GM21447 (cell line): ENCODE measurements around the gene DNAJC11.
"Not testable (repeated sequence)": the region's sequence is repeated elsewhere in the genome, so short reads cannot be mapped to it uniquely, and the experiment has no call there.

Source experiments
- ATAC-seq: cut with Tn5 transposase; IDR thresholded peaks from one replicate; pipeline ENCODE4 v1.9.1; 2021; ENCODE audit not compliant: unreplicated experiment

The DNAJC11 gene

GRCh38 chr1:6699915-6700314 is 1.7 kb downstream of the DNAJC11 start:
- not testable (repeated sequence) for ATAC-seq

DNA sequence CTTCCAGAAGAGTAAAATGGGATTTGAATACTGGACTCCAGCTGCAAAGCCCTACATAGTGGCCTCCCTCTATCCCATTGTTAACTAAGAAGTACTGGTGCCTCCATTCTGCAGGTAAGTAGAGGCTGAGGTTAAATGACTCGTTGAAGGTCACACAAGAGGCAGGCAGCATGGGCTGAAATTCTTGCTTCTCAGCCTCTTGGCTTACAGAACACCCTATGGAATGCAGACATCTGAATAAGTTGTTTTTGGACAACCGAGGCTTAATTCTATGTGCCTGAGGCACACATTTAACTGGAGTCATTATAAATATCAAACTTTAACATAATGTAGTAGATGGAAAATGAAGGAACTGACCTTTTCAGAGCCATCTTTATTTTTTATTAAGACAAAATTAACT is 5.7 kb downstream of the DNAJC11 start:
- no peak for ATAC-seq

DNA sequence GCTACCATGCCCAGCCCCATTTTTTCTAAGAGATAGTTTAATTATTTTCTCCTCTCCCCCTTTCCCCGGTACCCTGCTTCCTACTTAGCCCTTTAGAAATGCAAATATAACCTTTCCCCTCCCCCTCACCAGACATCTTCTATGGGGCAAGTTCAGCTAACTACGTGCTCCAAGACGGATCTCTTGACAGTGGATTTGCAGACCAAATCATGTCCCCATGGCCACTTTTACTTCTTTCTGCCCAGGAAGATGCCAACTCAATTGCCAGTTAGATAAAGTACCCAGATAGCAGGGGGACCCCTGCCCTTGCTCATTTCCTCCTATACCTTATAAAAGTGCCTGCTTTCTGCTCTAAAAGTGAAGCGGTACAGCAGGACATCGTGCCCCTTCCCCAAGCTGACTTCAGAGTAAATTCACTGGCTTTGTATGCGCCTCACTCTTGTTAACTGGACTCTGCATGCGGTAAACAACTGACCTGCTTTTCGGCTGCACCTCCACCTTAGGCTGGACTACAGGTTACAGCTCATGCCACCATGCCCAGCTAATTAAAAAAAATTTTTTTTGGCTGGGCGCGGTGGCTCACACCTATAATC is 7.4 kb downstream of the DNAJC11 start:
- no peak for ATAC-seq

DNA sequence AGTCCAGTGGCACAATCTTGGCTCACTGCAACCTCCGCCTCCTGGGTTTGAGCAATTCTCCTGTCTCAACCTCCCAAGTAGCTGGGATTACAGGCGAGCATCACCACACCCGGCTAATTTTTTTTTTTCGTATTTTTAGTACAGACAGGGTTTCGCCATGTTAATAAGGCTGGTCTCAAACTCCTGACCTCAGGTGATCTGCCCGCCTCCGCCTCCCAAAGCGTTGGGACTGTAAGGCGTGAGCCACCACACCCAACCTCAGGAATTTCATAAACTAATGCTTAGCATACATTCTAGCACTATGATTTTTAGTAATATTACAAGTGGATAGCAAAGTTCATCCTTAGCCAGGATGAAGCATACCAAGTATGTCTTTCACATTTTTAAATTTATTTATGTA is 8.7 kb downstream of the DNAJC11 start:
- ATAC-seq = no peak

- ATAC-seq = no peak
These were observed 10.1 kb downstream of the DNAJC11 start for GRCh38 chr1:6691507-6691906.

DNA sequence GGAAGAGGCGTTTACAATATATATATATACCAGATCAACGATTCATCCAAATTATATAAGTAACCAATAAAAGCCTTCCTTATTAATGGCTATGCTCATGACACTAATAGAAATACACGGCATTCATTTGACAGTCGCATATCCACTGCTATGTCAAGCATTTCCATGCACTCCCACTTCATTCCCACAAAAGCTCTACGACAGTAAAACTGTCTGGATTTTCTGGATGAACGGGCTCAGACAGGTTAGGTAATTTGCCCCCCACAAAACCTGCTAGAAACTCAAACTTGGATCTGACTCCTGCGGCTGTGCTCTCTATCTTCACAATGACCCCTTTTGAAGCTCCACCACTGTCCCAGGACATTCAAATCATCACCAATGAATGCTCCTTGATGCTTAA is 11.4 kb downstream of the DNAJC11 start:
- ATAC-seq = no peak

- no peak for ATAC-seq
These were observed 12.9 kb downstream of the DNAJC11 start for GRCh38 chr1:6688757-6689156.

- ATAC-seq = no peak
These were observed 13.6 kb downstream of the DNAJC11 start for GRCh38 chr1:6688001-6688400.

DNA sequence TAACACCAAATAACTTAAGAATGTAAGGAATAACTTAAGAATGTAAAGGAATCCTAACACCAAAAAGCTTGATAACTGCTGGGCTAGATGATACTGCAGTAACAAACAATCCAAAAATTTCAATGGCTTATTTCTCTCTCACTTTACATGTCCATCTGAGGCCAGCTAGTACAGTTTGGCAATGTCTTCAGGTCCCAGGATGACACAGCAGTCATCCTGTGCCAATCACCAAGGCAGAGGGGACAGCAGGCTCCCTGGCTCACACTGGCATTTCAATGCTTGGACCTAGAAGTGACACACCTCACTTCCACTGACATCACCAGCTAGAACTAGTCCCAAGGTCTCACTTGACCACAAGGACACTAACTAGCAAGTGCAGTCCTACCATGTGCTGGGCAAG is 15.3 kb downstream of the DNAJC11 start:
- no peak for ATAC-seq

GRCh38 chr1:6685381-6685780 is 16.2 kb downstream of the DNAJC11 start:
- ATAC-seq = no peak

DNA sequence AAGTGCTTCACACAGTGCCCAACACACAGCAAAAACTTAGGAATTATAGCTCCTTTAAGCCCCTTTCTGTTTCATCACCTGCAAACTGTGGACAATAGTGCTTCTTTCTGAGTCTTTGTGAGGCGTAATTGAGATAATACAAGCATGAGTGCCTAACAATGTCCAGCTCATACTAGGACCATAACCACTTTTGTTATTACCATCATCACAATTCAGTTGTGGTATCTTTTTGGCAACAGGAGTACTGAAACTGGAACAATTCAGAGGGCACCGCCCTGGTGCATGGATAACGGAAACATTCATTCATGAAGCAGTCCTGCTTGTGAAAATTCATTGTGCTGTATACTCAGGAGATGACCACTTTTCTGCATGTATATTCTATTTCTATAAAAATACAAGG is 18.2 kb downstream of the DNAJC11 start:
- ATAC-seq = no peak

DNA sequence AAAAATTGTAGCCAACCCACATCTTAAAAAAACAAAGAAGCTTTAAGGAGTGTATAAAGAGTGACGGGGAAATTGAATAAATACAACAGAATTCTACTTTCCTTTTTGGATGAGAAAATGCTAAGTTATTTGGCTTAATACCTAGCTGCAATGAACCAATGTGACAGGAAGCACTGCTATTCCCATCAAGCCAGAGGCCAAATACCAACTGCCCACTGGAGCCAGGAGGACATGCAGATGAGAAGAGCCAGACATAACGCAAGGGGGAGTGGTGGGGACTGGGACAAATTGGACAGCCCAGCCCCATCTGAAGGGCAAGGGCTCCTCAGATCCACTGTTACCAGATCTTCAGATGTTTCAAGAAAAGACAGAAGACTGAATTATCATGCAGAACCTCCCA is 25.7 kb downstream of the DNAJC11 start:
- ATAC-seq = no peak

DNA sequence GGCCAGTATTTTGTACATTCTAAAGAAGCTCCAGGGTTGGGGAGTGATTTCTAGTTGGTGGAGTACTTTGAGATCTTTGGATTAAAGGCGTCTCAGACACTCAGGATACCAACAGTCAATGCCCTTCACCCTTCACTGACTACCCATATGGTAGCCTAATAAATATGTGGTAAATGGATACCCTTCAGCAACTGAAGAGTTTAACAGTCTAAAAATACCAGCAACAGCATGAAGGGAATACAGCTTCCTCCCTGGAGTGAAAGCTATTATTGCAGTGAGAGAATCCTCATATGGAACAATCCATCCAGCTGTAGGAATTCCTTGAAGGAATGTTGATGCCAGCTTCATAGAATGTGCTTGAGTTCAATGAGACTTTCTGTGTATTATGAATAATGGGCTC is 26.8 kb downstream of the DNAJC11 start:
- ATAC-seq = no peak

GRCh38 chr1:6673816-6674398 is 27.7 kb downstream of the DNAJC11 start:
- ATAC-seq = no peak

DNA sequence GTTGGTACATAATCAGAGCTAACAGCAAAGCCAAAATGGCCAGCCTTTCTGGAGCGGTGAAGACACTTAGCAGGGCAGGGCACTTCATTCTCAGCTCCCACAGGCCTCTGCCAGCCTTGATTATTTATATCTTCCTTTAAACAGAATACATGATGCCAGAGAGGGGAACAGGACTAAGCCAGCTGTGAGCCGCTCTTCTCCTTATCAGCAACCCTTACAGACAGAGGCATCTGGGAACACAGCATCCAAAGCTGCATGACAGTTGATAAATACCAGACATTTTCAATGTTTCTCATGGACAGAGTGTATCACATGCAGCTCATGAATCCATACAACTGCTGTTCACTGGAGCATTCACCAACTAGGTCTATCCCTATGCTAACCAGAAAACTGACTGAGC is 29.1 kb downstream of the DNAJC11 start:
- no peak for ATAC-seq

- no peak for ATAC-seq
These were observed 33.1 kb downstream of the DNAJC11 start for GRCh38 chr1:6668503-6668902.

DNA sequence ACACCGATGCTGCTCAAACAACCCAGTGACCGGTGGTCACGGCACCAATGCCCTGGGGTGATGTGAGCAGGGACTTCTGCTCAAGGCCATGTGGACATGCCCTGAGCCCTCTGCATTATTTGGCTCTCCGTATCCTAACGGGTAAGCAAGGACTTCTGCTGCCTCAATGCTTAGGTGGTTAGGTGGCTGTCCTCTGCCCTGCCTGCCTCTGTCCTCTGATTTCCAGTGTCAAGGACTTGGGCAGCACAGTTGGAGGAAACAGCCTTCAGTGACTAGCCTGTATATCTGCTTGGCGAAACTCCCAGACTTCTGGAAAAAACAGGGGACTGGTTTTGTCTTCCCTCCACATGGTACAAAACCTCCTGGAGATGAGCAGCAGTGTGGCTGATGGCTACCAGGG is 34.5 kb downstream of the DNAJC11 start:
- ATAC-seq = no peak

GRCh38 chr1:6666696-6667095 is 34.9 kb downstream of the DNAJC11 start:
- ATAC-seq = no peak

- not testable (repeated sequence) for ATAC-seq
These were observed 39.1 kb downstream of the DNAJC11 start for GRCh38 chr1:6662468-6662867.

GRCh38 chr1:6660415-6661049 is 41.1 kb downstream of the DNAJC11 start:
- no peak for ATAC-seq

- no peak for ATAC-seq
These were observed 43.1 kb downstream of the DNAJC11 start for GRCh38 chr1:6658359-6659060.

DNA sequence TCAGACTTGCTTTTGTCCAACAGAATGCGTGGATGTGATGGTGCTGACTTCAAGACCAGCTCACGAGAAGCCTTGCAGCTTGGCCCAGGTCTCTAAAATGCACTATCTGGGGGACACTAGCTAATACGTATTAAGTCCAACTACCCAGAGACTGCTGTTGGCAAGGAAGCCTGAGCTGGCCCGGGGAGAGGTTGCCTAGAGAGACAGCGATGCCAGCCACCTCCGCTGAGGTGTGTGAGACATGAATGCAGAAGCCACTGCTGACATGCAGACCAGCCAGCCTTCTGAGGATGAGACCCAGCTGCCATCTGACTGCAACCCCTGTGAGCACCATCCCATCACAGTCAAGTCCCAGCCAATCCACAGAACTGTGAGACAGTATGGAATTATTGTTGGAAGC is 44.5 kb downstream of the DNAJC11 start:
- no peak for ATAC-seq
